WERI-Rb-1 (cell line): ENCODE measurements around the gene UNC13B.

Experiments
- DNase-seq: peaks from one replicate; pipeline ENCODE4 v3.0.0-alpha.2; 2020
- H3K27ac ChIP-seq: fragments of 250-450 bp; sonication (Bioruptor Pico); 2 replicates; pipeline ENCODE4 v1.5.1; 2020; ENCODE audit warnings: mild to moderate bottlenecking, moderate library complexity
- H3K27me3 ChIP-seq: fragments of 250-450 bp; sonication (Bioruptor Pico); 2 replicates; pipeline ENCODE4 v1.5.1; 2021; ENCODE audit warnings: mild to moderate bottlenecking, low read depth, moderate library complexity; ENCODE audit not compliant: insufficient read depth, severe bottlenecking
- H3K36me3 ChIP-seq: fragments of 250-450 bp; sonication (Bioruptor Pico); 2 replicates; pipeline ENCODE4 v1.5.1; 2020; ENCODE audit warnings: mild to moderate bottlenecking, moderate library complexity
- H3K4me3 ChIP-seq: 2 replicates; pipeline ENCODE4 v1.5.1; 2011; ENCODE audit warnings: low read depth, mild to moderate bottlenecking, control low read depth, low read length
- H3K9me3 ChIP-seq: fragments of 250-450 bp; sonication (Bioruptor Pico); 2 replicates; pipeline ENCODE4 v1.5.1; 2021; ENCODE audit warnings: mild to moderate bottlenecking, moderate library complexity; ENCODE audit not compliant: severe bottlenecking
- TF ChIP-seq, protein P1 (sequence below): IDR thresholded peaks from 2 replicates; pipeline ENCODE4 v1.5.1; 2011; ENCODE audit warnings: low read depth, mild to moderate bottlenecking, control low read depth, inconsistent platforms, low read length

UNC13B gene

DNA sequence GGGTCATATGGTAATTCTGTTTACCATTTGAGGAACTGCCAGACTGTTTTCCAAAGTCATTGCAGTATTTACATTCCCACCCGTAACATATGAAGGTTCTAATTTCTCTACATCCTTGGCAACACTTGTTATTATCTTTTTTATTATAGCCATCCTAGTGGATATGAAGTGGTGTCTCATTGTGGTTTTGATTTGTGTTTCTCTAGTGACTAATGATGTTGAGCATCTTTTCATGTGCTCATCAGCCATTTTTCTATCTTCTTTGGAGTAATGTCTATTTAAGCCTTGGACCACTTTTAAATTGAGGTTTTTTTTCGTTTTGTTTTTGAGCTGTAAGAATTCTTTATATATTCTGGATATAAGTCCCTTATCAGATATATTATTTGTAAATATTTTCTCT is 195.3 kb downstream of the UNC13B start:
- Histone ChIP-seq H3K27ac (no peak overlapping the region), H3K9me3 (no peaks in the 10 kb centered on the region), H3K27me3 (no peaks in the 10 kb centered on the region), H3K36me3 (no peaks in the 10 kb centered on the region; the same call in 1 of the 2 replicates), H3K4me3 (no peak overlapping the region)
- TF ChIP-seq, protein P1, sequence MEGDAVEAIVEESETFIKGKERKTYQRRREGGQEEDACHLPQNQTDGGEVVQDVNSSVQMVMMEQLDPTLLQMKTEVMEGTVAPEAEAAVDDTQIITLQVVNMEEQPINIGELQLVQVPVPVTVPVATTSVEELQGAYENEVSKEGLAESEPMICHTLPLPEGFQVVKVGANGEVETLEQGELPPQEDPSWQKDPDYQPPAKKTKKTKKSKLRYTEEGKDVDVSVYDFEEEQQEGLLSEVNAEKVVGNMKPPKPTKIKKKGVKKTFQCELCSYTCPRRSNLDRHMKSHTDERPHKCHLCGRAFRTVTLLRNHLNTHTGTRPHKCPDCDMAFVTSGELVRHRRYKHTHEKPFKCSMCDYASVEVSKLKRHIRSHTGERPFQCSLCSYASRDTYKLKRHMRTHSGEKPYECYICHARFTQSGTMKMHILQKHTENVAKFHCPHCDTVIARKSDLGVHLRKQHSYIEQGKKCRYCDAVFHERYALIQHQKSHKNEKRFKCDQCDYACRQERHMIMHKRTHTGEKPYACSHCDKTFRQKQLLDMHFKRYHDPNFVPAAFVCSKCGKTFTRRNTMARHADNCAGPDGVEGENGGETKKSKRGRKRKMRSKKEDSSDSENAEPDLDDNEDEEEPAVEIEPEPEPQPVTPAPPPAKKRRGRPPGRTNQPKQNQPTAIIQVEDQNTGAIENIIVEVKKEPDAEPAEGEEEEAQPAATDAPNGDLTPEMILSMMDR = no peak
- no peak for DNase-seq

DNA sequence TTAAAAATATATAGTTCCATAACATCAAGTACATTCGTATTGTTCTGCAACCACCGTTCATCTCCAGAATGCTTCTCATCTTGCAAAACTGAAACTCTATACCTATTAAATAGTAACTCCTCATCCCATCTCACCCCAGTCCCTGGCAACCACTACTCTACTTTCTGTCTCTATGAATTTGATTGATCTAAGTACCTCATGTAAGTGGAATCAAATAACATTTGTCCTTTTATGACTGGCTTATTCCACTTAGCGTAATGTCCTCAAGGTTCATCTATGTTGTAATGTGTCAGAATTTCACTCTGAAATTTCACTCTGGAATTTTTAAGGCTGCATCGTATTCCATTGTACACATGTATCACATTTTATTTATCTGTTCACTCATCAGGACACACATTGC is 196.0 kb downstream of the UNC13B start:
- Histone ChIP-seq H3K27ac (no peak overlapping the region), H3K4me3 (no peak overlapping the region), H3K36me3 (no peaks in the 10 kb centered on the region; the same call in 1 of the 2 replicates), H3K9me3 (no peaks in the 10 kb centered on the region), H3K27me3 (no peaks in the 10 kb centered on the region)
- DNase-seq = no peak
- TF ChIP-seq, protein P1 = no peak

DNA sequence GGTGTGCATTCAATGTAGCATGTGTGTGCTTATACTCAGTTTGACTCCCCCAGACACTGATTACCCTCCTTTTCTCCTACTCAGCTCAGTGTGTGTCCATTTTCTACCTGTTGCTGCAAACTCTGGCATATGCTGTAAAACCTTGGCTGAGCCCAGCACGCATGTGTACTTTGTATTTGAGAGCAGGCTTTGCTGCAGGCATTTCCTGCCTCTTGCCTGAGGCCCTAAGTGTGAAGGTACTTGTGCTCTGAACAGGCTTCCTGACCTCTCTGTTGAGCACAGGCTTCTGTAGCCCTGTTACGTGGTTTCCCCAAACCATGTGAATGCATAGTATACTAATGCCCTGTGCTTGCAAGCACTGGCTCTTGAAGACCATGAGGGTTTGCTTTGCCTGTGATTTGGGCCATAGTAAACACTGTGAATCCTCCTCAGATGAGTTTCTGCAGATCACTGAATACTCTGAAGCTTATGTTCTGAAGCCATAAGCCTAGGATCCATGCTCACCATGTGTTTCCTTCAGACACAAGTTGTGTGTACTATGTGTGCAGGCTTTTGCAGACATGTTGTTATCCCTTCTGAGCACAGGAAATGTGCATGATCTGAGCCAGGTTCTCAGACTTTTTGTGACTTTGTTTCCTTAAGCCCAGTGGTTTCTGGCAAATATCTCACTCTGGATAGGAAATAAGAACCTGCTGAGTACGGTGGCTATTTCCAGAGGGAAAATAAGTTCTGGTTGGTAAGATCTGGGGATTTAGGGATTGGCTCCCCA is 203.2 kb downstream of the UNC13B start:
- Histone ChIP-seq H3K27ac (no peak overlapping the region), H3K9me3 (no peaks in the 10 kb centered on the region), H3K27me3 (no peaks in the 10 kb centered on the region), H3K4me3 (no peak overlapping the region), H3K36me3 (no peaks in the 10 kb centered on the region)
- DNase-seq = no peak
- TF ChIP-seq, protein P1 = no peak

- Histone ChIP-seq H3K4me3 (no peak overlapping the region), H3K27ac (no peak overlapping the region), H3K9me3 (no peaks in the 10 kb centered on the region), H3K36me3 (no peaks in the 10 kb centered on the region; the same call in 1 of the 2 replicates), H3K27me3 (no peaks in the 10 kb centered on the region)
- TF ChIP-seq, protein P1 = no peak
- no peak for DNase-seq
These were observed 204.8 kb downstream of the UNC13B start for GRCh38 chr9:35366627-35367026.

- DNase-seq = no peak
- Histone ChIP-seq H3K4me3 (no peak overlapping the region), H3K27me3 (no peaks in the 10 kb centered on the region), H3K9me3 (no peaks in the 10 kb centered on the region), H3K36me3 (no peaks in the 10 kb centered on the region; the same call in 1 of the 2 replicates), H3K27ac (no peak overlapping the region)
- TF ChIP-seq, protein P1 = no peak
These were observed 205.6 kb downstream of the UNC13B start for GRCh38 chr9:35367451-35367850.

DNA sequence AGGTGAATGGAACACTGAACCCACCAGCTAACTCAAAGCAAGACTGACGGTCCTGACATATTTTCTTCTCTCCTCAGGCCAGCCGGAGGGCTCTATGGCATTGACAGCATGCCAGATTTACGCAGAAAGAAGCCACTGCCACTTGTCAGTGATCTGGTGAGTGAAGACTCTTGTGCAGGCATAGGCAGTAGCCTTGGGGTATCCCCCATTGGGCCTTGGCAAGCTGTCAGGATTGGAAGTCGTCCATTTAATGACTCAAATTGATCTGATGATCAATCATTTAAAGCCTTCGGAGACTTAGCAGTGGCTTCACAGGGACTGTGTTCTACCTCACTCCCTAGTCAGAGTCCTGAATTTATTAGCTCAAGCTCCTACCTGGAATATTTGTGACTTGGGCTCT is 208.4 kb downstream of the UNC13B start:
- Histone ChIP-seq H3K27me3 (no peaks in the 10 kb centered on the region), H3K36me3 (peaks cover 1% of the 10 kb centered on the region), H3K4me3 (no peak overlapping the region), H3K9me3 (no peaks in the 10 kb centered on the region), H3K27ac (no peak overlapping the region)
- DNase-seq = no peak
- TF ChIP-seq, protein P1 = no peak
